GM12874 (cell line): ENCODE results near the gene PAK4.

Source experiments
- CTCF ChIP-seq: IDR thresholded peaks from 2 replicates; pipeline ENCODE4 v1.5.1; 2011; ENCODE audit warnings: low read depth, mild to moderate bottlenecking, control low read depth, low read length, moderate library complexity; ENCODE audit not compliant: insufficient read depth

PAK4 gene

GRCh38 chr19:39144290-39145071 lies 18.9 kb downstream of the PAK4 start:
- no peak for TF ChIP-seq CTCF

- TF ChIP-seq CTCF = no peak
Observed at GRCh38 chr19:39145180-39145953, 19.8 kb downstream of the PAK4 start.

- TF ChIP-seq CTCF = no peak
Observed at GRCh38 chr19:39146091-39146490, 20.5 kb downstream of the PAK4 start.

GRCh38 chr19:39146686-39147450 lies 21.3 kb downstream of the PAK4 start:
- TF ChIP-seq CTCF = no peak

GRCh38 chr19:39147480-39147879 lies 21.9 kb downstream of the PAK4 start:
- TF ChIP-seq CTCF = no peak

- no peak for TF ChIP-seq CTCF
Observed at GRCh38 chr19:39148939-39149529, 23.4 kb downstream of the PAK4 start.

- TF ChIP-seq CTCF = no peak
Observed at GRCh38 chr19:39150235-39150634, 24.6 kb downstream of the PAK4 start.
